ENCODE results near the gene CTAG2.
"Not testable (repeated sequence)": the region's sequence is repeated elsewhere in the genome, so short reads cannot be mapped to it uniquely, and the experiment has no call there.

CTAG2 gene

DNA sequence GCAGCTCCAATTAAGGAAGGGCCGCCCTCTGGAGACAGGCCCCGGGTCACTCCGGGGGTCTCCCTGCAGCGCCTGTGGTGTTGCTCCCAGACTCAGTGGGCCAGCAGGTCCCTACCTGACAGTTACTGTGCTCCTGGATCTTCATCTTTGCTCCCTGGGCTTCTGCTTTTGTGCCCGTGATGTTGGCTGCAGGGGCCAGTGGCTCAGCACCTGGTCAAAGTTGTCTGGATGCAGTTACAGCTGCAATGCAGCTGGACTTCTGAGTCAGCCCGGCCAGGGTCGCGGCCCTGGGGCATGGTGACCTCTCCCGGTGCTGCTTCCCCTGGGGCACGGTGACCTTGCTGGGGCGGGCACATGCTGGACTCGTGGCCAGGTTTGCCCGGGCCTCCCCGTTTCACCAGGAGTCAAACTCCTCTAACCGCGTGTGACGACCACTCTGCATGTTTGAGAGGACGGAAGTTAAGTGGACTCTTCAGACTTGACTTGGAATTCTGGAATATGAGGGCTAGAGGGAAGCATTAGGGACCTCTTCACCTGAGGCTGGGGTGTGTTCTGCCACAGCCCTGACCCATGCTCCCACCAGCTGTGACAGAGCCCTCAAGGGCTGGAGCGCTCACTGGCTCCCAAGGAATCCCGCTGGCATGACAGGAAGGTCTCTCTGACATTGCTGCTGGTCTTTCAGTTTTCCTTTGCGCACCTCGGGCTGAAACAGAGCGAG is 3.7 kb downstream of the CTAG2 start:
- in situ Hi-C loops (cut with MboI; ENCODE audit: low sequenced_read_pairs) = no loop called here

DNA sequence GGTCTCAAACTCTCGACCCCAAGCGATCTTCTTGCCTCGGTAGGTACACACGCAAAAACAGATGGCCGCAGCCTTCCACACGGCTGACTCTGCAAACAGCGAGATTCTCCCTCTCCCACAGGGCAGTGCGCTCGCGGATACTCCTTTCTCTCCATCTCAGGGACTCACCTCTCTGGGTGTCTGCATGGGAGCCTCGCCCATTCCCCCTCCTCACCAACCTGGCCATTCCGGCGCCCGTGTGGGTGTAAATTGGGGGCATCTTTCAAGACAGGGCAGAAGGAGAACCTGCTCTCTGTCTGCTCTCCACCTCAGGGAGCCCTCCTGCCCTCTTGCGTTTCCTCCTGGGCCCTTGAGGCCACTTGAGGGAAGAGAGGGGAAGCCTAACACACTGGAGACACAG is 4.4 kb downstream of the CTAG2 start:
- in situ Hi-C loops (cut with MboI; ENCODE audit: low sequenced_read_pairs) = no loop called here

- in situ Hi-C loops (cut with MboI; ENCODE audit: low sequenced_read_pairs) = not testable (repeated sequence)
Observed at GRCh38 chrX:154645745-154646378, 7.5 kb downstream of the CTAG2 start.

- in situ Hi-C loops (cut with MboI; ENCODE audit: low sequenced_read_pairs) = not testable (repeated sequence)
Observed at GRCh38 chrX:154643708-154644107, 9.7 kb downstream of the CTAG2 start.

DNA sequence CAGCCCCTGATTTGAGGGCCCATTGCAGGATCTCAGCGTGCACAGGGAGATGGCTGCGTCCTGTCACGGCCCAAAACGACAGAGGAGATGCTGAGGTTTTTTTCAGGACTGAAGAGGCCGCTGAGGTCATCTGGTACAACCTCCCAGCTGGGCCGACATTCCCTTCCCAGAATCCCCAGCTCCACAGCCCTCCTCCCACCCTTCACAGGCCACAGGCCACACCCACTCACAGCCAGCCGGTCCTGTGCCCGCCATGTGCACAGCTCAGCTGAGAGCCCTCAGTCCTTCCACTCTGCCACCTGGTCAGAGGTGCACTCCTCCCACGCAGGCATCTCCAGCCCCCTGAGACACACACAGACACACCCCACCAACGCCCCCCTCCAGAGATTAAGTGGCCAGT is 11.6 kb downstream of the CTAG2 start:
- in situ Hi-C loops (cut with MboI; ENCODE audit: low sequenced_read_pairs) = not testable (repeated sequence)

- in situ Hi-C loops (cut with MboI; ENCODE audit: low sequenced_read_pairs) = not testable (repeated sequence)
Observed at GRCh38 chrX:154633661-154634060, 19.7 kb downstream of the CTAG2 start.

- in situ Hi-C loops (cut with MboI; ENCODE audit: low sequenced_read_pairs) = not testable (repeated sequence)
Observed at GRCh38 chrX:154630949-154631348, 22.4 kb downstream of the CTAG2 start.

- in situ Hi-C loops (cut with MboI; ENCODE audit: low sequenced_read_pairs) = not testable (repeated sequence)
Observed at GRCh38 chrX:154628960-154629359, 24.4 kb downstream of the CTAG2 start.

DNA sequence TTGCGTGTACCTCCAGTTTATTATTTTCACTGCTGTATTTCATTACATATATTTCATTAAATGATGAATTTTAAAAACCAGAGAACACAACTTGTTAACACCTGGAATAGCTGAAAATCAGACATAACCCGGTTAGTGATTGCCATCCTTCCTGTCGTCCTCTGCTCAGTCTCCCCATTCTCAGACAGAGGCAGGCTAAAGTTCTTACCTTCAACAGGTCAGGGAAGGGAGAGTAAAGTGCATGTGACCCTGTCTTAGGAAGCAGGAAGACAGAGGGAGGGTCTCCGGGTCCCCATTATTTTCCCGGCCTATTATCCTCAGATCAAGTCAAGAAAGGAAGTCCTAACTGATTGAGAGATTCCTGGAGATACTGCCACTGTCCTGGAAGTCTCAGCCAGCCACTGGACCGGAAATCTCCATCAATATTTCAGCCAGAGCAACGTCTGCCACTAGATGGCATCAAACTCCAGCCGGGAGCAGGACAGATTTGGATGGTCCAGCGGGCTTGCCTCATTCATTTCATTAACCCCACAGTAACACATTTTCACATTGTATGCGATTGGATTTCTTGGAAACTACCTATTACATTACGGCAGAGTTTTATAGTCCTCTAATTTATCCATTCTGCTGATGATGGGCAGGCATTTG is 32.5 kb downstream of the CTAG2 start:
- in situ Hi-C loops (cut with MboI; ENCODE audit: low sequenced_read_pairs) = not testable (repeated sequence)

DNA sequence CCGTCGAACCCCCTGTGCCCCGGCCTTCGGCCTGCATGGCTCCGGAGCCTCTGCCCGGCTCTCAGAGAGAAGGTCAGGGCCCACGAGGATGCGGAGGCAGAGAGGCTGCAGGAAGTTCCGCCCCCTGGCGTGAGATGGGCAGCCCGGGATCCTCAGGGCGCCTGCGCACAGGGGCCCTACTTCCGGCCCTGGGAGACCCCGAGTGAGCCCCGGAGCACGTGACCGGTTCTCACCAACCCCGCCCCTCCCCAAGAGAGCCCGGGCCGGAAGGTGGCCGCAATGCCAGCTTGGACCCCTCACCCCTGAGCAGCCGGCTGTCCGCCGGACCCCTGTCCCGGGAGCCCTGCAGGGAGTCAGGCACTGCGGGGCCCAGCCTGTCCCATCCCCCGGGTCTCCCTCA is 34.2 kb downstream of the CTAG2 start, which contains the start of gene CTAG1B:
TSS of gene CTAG1B (minus strand) at position 101 of the 400 bp plus-strand sequence. CDS start at position 37, 64 bp downstream.
- in situ Hi-C loops (cut with MboI; ENCODE audit: low sequenced_read_pairs) = not testable (repeated sequence)

- in situ Hi-C loops (cut with MboI; ENCODE audit: low sequenced_read_pairs) = not testable (repeated sequence)
Observed at GRCh38 chrX:154613586-154613985, 39.8 kb downstream of the CTAG2 start.

DNA sequence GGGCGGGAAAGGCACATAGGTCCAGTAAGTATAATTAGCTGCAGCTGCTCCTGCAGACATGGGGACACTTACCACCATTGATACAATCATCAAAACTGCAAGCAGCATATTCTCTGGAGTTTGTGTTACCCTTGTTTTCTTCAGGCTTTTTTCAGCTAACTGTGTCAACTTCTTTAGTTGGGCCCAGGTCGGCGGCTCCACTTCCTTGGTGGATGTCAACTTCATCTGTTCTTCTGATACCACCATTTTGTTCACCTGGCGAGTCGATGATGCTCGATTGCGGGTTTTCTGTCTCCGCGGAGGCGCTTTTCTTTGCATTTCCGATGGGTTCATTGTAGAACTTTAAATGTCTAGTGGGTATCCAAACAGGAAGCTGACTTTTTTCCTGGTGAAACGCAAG is 42.2 kb downstream of the CTAG2 start:
- in situ Hi-C loops (cut with MboI; ENCODE audit: low sequenced_read_pairs) = not testable (repeated sequence)

DNA sequence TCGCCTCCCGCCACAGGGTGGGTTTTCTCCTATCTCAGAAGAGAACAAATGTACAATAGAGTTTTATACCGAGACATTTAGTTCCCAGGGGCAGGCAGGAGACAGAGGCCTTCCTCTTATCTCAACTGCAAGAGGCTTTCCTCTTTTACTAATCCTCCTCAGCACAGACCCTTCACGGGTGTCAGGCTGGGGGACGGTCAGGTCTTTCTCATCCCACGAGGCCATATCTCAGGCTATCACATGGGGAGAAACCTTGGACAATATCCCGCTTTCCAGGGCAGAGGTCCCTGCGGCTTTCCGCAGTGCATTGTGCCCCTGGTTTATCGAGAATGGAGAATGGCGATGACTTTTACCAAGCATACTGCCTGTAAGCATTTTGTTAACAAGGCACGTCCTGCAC is 44.6 kb downstream of the CTAG2 start:
- in situ Hi-C loops (cut with MboI; ENCODE audit: low sequenced_read_pairs) = not testable (repeated sequence)

GRCh38 chrX:154607976-154608375 is 45.4 kb downstream of the CTAG2 start:
- in situ Hi-C loops (cut with MboI; ENCODE audit: low sequenced_read_pairs) = not testable (repeated sequence)

DNA sequence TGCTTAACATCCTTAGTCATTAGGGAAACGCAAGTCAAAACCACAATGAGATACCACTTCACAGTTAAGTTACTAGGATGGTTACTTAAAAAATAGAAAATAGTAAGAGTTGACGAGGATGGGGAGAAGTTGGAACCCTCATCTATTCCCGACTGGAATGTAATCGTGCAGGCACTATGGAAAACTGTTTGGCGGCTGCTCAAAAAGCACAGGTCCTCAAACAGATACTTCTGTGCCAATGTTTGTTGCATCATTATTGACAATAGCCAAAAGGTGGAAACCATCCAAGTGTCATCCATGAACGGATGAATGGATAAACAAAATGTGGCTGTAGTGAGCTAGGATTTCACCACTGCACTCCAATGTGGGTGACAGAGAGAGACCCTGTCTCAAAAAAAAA is 46.0 kb downstream of the CTAG2 start:
- in situ Hi-C loops (cut with MboI; ENCODE audit: low sequenced_read_pairs) = no loop called here

DNA sequence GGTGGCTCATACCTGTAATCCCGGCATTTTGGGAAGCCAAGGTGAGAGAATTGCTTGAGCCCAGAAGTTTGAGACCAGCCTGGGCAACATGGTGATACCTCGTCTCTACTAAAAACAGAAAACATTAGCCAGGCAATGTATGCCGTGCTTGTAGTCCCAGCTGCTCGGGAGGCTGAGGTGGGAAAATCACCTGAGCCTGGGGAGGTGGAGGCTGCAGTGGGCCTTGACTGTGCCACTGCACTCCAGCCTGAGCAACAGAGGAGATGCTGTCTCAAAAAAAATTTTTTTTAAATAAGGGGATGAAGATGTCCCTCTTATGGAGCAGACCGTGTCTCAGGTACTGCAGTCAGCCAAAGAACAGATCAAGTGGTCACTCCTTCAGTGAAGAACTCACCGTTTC is 47.8 kb downstream of the CTAG2 start:
- in situ Hi-C loops (cut with MboI; ENCODE audit: low sequenced_read_pairs) = no loop called here

- in situ Hi-C loops (cut with MboI; ENCODE audit: low sequenced_read_pairs) = no loop called here
Observed at GRCh38 chrX:154603438-154604430, 49.6 kb downstream of the CTAG2 start.

DNA sequence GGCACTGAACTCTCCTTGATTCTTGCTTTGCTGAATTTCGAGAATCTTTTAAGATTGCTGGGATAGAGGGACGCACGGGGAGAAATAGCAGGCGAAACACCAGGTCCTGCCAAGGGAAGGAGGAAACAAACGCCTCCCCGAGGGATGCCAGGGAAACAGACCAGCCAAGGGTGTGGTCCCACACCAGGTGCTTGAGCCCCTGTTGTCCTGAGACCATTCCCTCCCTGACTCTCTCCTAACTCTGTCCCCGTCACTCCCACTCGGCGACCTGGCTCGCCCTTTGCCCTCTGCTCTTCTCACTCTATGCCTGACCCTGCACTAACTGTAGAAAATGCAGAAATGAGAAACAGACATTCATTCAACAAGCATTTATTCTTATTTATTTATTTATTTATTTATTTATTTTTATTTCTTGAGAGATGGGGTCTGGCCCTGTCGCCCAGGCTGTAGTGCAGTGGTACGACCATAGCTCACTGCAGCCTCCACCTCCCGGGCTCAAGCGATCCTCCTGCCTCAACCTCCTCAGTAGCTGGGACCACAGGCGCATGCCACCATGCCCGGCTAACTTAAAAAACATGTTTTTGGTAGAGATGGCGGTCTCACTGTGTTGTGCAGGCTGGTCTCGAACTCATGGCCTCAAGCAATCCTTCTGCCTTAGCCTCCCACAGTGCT is 50.5 kb downstream of the CTAG2 start:
- in situ Hi-C loops (cut with MboI; ENCODE audit: low sequenced_read_pairs) = no loop called here

DNA sequence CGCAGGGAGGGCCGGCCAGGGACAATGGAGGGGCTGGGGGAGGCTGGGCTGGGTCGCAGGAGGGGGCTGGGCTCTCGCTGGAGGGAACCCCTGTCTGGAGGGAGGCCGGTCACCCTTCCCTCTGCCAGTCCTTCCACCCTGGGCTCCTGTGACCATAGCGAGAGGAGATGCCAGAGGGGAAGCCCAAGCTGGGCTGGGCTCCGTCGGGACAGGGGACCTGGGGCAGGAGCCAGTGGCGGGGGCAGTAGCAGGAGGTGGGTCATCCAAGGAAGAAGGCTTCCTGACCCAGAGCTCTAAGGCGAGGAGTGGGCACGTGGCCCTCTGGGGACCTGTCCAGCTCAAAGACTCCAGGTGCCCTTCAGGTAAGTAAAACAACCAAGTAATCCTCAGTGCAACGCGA is 51.2 kb downstream of the CTAG2 start:
- in situ Hi-C loops (cut with MboI; ENCODE audit: low sequenced_read_pairs) = no loop called here

All from HL-60/S4 (cell line).